Activated CD8-positive, alpha-beta memory T cell treated with anti-CD3 and anti-CD28 coated beads for 24 hours (primary cell): Measurements from ENCODE around the gene PCSK5.

Source experiments
- DNase-seq: peaks from one replicate; pipeline ENCODE4 v3.0.0-alpha.2; 2020

PCSK5 gene

DNA sequence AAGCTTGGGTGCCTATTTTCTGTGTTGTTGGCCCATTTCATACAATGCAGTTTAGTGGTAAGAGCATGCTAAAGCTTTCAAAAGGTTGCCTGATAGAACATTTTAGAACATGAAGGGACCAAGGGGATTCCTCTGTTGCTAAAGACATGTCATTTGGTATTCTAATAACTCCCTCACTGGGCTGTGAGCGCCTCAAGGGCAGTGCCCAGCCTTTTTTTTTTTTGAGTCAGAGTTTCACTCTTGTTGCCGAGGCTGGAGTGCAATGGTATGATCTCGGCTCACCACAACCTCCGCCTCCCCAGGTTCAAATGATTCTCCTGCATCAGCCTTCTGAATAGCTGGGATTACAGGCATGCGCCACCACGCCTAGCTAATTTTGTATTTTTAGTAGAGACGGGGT, 77.1 kb downstream of the PCSK5 start:
- no peak for DNase-seq

GRCh38 chr9:75974016-75974766, 83.7 kb downstream of the PCSK5 start:
- no peak for DNase-seq

GRCh38 chr9:75975071-75975470, 84.6 kb downstream of the PCSK5 start:
- no peak for DNase-seq

DNA sequence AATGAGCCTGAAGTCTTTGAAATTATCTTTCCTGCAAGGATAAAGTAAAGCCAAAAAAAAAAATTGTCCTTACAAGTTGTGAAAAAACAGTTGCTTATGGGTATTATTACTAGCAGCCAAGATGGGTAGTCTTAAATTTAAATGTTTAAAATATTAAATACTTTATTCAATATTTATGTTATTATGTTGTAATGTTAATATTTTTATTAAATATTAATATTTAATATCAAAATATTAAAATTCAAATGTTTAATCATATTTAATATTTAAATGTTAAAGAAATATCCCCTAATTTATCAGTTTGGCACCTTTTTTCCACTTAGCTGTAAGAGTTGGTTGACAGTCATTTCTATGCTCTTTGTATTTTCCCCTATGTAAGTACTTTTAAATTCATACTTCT, 86.1 kb downstream of the PCSK5 start:
- no peak for DNase-seq

DNA sequence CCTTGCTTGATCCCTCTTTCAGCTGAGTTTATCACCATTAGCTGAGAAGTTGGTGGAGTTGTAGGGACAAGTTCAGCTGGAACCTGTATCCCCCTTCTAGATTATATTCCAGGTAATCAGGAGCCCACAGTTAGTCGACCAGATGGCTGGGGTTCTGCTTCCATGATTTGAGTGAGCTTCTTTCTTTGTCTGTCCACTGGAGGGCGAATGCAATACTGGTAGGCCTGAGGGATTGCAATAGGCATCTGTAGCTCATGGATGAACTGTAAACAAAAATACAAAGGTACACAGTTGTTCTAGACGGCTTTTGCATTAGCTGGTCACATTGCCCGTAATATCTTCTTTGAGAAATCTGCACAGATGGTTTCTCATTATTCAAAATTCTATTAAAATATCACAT, 88.9 kb downstream of the PCSK5 start:
- no peak for DNase-seq

- DNase-seq: no peak
Observed at GRCh38 chr9:75983319-75984045, 93.0 kb downstream of the PCSK5 start.

DNA sequence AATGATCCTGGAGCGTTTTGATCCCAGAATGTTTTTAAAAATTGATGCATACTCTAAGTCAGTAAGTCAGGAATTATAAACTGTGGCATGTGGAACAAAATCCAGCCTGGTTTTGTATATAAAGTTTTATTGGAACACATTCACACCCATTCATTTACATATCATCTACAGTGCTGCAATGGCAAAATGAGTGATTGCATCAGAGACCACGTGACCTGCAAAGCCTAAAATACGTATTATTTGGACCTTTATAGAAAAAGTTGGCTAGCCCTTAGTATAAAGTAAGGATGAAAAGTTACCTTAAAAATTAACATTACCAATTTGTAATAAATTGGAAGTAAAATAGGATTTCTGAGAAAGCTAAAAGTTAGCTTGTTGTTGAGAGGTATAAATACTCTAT, 95.0 kb downstream of the PCSK5 start:
- DNase-seq: no peak

DNA sequence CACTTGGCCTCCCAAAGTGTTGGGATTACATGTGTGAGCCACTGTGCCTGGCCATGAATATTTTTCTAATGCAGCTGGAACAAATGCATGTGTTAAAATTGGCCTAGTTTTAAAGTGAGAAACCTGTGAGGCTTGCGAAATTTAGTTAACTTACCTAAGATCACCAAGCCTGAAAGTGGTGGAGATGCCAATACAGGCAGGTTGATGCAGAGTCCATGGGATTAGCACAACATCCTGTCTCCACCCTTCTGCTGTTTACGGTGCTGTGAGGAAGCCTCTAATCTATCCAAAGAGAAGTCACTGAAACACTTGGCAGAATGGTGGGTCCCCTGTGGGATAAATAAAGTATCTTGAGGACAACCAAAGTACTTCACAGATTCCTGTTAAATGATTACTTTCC, 98.2 kb downstream of the PCSK5 start:
- no peak for DNase-seq

GRCh38 chr9:75990156-75990555, 99.7 kb downstream of the PCSK5 start:
- DNase-seq: no peak

- DNase-seq: no peak
Observed at GRCh38 chr9:75990576-75991304, 100.3 kb downstream of the PCSK5 start.

DNA sequence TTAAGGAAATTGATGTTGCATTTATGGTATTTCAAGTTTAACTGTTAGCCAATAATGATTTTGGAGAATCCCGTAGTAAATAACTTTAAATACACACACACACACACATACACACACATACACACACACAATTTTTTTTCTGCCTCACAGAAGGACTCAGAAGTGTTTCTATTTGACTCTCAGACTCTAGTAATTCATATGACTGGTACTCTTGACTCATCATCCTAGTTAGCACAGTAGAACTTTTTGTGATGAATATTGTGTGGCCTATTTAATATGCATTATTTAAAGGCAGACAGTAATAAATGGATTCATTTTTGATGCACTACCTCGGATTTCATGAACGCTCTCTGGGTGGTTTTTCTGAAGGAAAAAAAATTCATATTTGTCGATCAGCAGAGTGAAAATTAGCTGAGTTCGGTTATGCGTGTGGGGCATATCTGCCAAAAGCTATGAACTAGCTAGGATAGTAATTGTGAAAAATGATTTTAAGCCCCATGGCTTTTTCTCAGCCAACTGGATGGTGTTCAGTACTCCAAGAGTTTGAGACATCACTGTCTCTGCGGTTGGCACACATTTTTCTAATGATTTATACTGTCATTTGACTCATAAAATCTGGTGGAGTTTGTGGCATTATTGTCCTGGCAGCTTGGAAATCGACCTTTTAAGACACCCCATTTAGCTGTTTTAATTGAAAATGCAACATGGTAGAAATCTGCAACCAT, 102.2 kb downstream of the PCSK5 start:
- DNase-seq: no peak

DNA sequence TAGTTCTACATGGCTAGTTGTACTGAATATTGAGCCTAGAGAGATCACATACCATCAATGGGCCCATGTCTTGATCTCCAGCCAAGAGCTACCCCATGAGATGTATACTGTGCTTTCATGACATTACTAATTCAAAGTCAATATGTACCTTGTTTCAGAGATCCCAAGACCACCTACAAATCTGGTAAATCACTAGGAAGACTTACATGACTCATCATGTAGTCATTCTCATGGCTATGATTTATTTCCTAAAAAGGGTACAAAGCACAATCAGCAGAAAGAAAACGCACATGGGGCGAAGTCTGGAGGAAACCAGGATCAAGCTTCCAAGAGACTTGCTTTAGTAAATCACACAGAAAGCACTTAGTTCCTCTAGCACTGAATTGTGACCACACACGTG, 103.0 kb downstream of the PCSK5 start:
- DNase-seq: no peak

DNA sequence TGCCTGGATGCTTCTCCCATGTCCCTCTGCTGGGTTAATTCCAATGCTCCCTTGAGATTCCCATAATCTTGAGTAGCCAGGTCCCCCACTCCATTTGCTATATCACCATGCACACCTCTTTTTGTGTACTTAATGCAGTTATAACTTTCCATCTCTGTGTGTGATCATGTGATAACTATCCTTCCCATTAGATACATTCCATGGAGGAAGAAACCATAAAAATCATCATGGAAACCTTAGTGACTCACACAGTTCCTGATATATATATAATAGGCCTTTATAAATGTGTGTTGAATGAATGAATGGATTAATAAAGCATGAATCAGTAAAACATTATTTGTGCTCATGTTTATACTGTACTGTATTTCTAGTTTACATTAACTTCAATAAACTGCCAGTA, 104.6 kb downstream of the PCSK5 start:
- DNase-seq: no peak

- no peak for DNase-seq
Observed at GRCh38 chr9:75996726-75997125, 106.3 kb downstream of the PCSK5 start.

- DNase-seq: no peak
Observed at GRCh38 chr9:75997206-75997605, 106.7 kb downstream of the PCSK5 start.

DNA sequence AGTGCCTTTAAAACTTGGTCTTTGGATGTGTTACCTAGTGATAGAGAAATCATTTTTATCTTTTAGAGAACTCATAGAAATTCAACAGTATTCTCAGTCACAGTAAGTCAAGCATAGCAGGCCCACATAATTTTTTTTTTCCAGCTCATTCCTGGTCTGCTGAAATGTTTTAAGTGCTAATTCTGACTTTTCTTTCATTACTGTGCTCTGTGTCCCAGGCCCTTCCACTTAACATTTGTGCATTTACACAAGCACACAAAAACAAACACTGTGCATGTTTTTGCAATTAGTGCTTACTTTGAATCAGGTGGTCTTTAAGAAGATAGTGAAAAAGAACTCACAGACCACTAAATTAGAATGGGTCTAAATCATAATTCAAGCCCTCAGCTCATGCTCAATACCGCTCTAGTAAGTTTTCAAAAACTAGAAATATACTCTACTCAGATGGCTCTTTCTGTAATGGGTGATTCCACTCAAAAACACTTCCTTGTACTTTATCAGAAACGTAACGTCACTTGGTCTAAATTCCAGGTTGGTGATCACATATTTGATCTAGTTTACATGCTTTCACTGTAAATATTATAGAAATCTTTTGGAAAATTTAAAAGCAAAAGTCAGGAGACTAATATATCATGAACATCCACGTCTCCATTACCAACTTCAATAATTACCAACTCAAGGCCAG, 107.8 kb downstream of the PCSK5 start:
- no peak for DNase-seq

GRCh38 chr9:76001459-76001858, 111.0 kb downstream of the PCSK5 start:
- no peak for DNase-seq

- no peak for DNase-seq
Observed at GRCh38 chr9:76003041-76003440, 112.6 kb downstream of the PCSK5 start.

DNA sequence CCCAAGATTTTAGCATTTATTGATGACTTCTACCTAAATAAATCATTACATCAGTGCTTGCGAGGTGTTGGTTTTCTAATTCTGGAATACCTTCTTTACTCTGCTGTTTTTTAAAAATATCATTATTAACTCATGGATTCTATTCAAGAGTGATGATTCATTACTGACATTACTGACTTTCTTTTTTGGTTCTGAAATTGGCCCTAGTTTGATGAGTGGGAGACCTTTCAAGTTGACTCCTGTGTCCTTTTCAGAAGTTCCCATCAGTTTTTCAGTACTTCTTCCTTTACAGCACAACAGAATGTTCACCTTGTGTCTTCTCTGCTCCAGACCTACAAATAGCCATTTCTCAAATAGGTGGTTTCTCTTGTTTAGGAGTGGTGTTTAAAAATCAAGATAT, 114.1 kb downstream of the PCSK5 start:
- DNase-seq: no peak

GRCh38 chr9:76007935-76008334, 117.5 kb downstream of the PCSK5 start:
- no peak for DNase-seq

- no peak for DNase-seq
Observed at GRCh38 chr9:76013809-76014208, 123.3 kb downstream of the PCSK5 start.

GRCh38 chr9:76018235-76018634, 127.8 kb downstream of the PCSK5 start:
- DNase-seq: no peak

- DNase-seq: no peak
Observed at GRCh38 chr9:76018761-76019160, 128.3 kb downstream of the PCSK5 start.
